HG03565 (cell line): ENCODE results near the gene UBN1.

Experiments used
- ATAC-seq: cut with Tn5 transposase; IDR thresholded peaks from one replicate; pipeline ENCODE4 v1.9.1; 2021; ENCODE audit warnings: mild to moderate bottlenecking, moderate library complexity; ENCODE audit not compliant: unreplicated experiment

The UBN1 gene

DNA sequence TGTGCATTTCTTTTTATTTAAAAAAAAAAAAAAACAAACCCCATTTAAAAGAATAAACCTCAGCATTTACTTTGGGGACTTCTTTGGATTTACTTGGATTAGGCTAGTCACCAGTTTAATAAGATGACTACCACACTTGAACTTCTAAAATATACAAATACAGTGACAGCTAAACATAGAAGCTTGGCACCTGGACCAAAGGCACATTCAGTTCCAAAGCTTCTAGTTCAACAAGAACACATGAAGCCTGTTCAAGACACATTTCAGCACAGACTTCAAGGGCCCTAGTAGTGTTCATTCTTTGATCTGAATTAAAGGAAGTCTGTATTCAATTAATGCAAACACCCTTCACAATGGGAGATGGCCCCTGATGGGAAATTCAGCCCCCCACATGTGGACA is 33.2 kb upstream of the UBN1 start:
- no peak for ATAC-seq

DNA sequence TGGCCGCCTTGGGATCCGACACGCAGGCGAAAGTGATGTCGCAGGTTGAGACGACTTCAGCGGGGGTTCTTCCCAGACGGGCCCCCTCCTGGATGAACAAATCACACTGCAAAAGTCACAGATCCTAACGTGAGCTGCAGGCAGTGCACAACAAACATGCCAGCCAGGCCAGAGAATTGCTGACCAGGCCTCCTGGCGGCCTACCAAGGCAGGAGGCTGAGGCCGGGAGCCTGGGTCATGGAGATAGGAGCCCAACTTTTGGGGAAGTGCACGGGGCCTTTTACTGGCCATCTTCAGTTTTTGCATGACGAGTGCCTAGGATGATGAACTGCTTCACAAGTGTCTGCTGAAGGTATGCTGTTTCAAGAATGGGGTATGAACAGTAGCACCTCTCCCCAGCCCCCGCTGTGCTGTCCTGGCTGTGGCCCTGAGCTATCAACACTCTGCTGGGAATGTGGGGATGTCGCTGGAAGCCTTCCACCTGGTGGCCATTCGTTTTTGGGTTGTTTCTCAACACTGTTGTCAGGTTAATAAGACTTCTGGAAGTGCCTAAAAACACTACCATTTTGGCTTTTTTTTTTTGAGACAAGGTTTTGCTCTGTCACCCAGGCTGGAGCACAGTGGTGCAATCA is 32.6 kb upstream of the UBN1 start:
- no peak for ATAC-seq

DNA sequence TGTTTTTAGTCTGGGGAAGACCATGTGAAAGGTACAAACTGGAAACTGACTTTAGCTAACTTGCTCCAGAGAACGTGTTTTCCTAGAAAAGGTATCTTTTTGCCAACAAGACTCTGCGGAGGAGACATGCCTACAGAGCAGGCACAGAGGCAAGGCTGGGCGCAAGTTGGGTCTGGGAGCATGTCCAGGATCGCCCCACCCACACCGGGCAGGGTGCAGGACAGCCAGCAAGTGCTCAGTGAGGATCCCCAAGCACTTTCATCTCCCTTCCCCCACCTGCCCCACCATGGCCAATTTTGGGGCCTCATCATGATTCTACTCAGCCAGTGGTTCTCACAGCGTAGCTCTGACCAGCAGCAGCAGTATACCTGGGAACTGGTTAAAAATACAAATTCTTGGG is 26.6 kb upstream of the UBN1 start:
- ATAC-seq = no peak

DNA sequence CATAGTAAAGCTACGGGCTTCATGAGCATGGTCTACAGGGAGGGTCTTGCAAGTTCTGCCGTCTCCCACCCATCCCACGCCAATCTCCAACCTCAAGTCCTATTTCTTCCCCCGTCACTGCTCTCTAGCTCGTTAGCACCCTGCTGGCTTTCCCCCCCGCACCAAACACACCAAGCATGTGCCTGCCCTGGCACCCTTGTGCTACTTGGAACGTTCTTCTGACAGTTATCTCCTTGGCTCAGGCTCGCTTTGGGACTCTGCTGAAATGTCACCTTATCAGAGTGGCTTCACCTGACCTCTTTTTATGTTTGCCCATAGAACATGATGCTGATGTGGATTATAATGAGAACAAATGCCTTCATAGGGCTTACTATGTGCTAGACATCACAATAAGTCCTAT is 22.1 kb upstream of the UBN1 start:
- ATAC-seq = no peak

DNA sequence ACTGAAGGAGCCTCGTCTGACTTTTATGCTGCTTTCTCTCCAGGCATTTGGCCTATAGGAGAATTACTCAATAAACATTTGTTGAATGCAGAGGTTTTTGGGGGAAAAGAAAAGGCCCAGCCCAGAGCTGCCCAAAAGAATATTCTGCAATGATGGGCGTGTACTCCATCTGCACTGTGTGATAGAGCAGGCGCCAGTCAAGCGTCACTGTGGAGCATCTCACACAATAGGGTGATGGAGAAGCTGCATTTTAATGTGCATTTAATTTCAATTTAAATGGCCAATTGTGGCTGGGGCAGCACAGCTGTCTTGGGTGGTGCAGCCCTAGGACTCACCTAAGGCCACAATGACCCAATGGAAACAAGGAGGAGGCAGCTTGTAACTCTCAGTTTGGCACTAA is 20.8 kb upstream of the UBN1 start:
- ATAC-seq = no peak

DNA sequence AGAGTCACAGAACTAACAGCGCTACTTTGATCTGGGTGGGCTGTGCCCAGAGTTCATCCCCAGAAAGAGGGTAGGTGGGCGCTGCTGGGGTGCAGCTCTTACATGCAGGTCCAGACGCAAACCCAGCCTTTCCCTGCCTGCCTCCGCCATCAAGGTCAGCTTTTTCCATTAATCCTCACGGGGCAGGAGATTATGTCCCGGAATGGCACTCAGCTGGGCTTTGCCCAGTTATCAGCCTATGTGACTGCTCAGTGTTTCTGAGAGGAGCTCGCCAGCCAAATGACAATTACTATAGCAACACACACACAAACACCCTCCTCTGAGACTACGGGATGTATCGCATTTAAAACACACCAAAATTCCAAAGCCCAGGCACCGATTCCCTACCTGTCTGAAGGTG is 20.3 kb upstream of the UBN1 start:
- ATAC-seq = no peak

DNA sequence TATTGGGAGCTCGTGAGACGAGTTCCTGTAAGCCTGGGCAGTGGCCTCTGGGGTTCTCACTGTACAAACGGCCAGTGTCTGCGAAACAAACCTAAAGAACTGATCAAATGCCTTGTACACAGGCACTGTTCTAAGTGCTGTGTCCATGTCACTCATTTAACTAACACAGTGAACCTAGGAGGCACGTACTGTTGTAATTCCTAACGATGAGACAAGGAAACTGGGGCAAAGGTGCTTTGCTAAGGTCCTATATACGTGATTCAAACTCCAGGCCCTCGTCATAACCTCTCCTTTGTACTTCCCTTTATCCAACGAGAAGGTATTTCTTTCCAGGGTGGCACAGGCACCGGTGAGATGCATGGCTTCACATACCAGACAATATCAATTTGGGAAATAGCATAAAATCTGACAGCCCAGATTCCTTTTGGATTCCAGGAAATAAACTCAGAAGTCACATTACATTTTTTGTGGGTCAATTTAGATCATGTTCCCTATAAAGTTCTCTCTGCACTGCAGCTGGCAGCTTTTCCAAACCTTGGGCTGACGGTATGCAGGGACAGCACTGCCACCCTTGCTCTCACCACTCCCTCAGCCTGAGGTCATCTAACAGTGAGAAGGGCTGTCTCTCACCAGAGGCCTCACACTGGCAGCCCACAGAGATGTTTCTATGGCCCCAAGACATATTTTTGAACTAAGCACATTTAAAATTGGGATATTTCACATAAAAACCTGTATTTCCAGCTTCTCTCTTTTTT is 18.5 kb upstream of the UBN1 start:
- ATAC-seq = no peak

DNA sequence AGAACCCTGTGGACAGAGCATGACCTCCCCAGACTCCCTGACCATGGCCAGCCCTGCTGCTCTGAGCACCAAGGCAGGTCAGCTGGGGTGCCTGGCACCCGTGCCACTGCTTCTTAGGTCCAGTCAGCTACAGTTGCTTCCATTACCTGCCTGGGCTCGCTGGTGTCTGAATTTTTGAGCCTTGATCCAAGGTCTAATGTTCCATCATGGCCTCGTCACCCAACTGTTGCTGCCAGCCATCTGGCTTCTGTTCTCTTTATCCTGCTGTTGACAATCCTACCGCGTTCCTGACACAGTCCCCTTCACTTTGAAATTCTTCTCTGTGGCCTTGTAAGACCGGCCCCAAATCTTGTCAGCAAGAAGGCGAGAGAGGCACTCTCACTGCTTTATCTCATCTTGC is 16.9 kb upstream of the UBN1 start:
- no peak for ATAC-seq

DNA sequence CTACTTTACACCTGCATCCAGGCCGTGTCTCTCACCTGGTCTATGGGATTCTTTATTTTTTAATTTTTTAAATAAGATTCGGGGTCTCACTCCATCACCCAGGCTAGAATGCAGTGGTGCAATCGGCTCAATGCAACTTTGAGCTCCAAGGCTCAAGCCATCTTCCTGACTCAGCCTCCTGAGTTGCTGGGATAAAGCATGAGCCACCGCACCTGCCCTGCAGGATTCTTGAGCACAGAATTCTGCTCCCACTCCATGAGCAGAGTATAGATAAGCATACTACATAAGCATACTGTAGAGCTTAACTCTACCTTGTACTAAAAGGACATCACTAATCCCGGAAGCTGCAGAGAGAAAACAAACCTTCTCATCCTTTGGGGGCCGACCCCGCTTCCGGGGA is 15.7 kb upstream of the UBN1 start:
- no peak for ATAC-seq

DNA sequence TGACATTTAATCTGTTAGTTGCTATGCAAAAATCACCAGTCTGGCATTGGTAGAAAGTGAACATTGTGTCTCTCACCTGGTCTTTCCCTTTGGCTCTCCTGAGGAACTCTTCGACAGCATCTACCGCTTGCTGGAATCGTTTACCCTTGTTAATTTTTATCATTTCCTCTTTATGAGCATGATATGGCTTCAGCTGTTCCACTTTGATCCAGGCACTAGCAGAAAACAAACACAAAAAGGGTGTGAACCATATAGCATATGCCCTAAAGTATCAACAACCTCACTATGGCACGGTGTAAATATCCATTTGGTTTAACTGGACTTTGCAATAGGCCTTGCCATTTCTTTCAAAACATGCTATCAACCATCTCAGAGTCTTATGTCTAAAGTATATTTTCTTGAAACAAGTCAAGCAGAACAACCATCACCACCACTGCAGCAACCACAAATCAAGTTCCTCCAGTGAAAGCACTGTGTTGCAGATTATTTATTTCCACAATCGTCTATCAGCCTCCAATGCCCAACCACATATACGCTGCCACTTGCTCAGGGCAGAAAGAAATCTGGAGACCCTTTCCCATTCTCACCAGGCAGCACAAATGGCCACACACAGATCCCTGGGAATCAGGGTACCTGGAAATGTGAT is 14.5 kb upstream of the UBN1 start:
- no peak for ATAC-seq

DNA sequence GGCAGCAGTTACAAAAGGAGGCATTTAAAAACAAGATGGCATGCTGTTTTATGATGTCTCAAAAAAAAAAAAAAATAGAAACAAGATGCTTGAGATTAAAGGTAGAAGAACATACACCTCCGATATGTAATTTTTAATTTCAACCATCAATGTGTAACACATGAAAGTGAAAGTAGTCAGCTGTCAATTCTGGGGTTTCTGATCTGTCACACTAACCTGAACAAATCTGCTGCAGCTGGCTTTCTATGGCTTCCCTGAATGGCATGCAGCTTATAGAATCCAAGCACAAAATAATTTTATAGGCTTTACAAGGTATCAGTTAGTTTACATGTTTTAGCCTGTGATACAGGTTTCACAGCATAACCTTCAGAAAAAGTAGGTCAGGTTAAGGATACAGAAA is 13.7 kb upstream of the UBN1 start:
- no peak for ATAC-seq

DNA sequence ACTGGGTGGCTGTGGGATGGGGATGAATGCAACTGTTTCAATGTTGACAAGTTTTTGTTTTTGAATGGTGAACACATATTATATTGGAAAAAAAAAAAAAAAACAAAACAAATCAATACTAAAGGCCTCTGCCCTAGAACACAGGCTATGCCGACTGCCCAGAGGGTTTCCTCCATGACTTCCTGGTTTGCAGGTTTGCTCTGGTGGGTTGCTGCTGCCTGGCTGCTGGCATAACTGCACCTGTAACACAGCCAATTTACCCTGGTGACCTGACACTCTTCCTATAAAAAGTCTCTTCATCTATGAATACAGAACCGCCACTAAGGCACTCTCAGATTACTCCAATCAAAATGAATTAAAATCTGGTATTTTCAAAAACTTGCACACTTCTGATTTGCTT is 10.6 kb upstream of the UBN1 start:
- ATAC-seq = no peak

DNA sequence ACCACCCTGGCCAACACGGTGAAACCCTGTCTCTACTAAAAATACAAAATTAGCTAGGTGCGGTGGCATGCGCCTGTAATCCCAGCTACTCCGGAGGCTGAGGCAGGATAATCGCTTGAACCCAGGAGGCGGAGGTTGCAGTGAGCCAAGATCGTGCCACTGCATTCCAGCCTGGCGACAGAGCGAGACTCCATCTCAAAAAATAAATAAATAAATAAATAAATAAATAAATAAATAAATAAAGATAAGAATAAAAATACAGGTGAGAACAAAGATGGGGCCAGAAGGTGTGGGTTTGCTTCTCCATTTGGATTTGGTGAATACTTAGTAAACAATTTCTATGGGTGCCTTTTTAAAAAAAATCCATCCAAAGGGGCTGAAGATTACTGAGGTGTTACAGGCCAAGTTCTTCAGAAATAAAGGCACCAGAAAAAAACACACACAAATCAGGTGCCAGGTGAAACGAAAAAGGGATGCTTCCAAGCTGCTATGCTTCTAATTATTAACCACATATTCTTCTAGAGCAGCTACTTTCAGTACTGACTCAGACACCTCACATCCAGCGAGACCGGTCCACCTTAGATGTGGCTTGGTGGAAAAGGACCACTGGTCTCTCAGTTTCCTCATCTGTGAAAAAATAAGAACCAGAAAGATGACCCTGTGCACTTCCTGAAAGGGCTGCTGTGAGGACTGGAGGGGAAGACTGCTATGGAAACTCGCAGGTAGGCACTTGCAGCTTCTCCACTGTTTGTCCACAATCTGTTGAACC is 9.4 kb upstream of the UBN1 start:
- ATAC-seq = no peak

DNA sequence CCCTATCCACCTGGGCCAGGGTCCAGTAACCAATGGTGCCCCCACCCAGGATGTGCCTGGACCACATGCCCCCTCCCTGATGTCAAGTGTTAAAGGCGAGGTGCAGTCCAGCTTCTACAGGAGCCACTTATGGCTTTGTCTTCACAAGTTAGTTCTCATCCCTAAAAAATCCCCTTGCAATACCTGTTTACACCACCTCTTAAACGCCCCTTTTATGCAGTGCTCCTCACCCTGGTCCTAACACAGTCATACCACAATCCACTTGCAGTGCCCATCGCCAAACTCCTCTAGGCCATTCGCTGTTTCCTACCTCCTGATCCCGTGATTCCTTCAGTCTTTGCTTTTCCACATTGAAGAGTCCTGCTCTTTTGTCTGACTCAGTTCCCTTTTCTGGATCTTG is 7.3 kb upstream of the UBN1 start:
- no peak for ATAC-seq

DNA sequence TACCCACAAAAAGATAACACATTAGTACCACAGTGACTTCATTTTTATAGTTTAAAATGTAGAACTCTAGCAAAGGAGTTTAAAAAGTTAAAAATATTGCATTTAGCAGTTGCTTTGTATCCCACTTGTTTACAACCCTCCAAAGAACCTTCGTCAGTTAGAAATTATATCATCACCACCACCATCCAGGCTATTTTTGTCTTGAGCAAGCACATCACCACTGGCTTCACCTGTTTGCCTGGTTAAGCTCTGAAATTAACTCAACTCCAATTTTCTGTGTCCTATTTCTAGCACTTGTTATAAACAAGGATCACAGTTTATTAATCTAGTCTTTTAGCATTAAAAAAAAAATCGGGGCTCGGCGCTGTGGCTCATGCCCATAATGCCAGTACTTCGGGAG is 6.3 kb upstream of the UBN1 start:
- ATAC-seq = no peak

DNA sequence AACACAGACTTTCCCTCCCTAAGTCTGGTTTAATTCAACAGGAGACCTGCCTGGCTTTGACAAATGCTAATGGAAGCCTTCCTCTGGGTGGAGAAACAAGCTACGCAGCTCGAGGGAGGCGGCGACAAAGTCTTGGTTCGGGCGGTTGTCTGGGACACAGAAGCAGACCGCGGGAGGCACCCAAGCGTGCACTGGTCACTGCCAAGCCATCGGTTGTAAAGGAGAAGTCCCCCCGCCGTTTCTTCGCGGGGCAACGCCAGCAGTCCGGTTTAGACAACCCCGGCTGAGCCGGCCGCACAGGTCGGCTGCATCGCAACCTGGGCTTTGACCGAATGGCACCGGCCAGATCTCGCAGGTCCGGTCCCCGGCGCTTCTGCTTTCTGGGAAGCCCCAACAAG is 779 bp upstream of the UBN1 start:
- ATAC-seq = peak; percentile 14

DNA sequence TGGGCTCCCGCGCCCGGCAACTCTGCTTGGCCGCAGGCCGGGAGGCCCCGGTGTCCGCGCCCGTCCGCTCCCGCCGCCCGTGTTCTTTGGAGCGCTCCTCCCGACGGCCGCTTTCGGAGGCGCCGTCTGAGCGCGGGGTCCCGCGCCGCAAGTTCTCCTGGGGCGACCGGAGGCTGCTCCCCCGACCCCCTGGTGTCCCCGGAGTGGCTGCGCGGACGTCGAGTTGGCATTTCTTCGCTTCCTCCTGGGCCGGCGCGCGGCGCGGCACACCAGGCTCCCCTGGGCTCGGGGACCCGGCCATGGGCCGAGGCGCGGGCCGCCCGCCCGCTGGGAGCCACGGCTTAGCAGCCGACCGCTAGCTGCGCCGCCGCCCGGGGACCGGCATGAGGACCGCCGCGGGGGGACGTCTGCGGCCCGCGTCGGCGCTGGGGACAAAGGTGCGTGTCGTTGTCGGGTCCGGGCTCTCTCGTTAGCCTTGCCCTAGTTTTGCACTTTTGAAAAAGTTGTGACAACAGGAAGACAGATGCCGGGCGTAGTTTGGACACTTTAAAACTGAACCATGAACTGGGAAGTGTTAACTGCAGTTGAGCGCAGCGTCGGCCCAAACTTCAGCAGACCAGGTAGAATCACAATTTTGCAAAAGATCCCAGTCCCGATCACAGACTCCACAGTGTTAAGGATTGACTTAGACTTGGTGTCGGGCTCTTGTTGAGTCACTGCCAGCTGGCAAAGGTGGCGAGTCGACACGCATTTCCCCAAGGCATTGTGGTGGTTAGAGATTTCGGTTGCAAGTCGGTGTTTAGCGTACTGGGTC is 700 bp downstream of the UBN1 start:
- peak; percentile 16 for ATAC-seq

DNA sequence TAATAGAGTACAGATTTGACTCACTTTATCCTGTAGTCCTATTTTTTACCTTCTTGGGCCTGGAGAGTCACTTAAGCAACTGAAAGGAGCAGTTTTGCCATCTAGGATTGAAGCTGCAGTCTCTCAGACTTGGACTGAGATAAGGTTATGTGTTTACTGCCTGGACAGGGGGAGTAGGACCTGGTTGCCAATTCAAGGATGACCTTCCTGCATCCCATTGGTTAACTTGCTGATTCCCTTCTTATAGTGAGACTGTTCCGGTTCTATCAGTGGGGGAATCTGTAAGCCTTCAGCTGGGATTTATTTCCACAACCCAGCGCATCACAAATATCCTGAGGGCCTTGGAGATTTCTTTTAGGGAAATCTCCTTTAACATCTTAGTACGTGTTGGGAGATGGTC is 2.9 kb downstream of the UBN1 start:
- no peak for ATAC-seq

DNA sequence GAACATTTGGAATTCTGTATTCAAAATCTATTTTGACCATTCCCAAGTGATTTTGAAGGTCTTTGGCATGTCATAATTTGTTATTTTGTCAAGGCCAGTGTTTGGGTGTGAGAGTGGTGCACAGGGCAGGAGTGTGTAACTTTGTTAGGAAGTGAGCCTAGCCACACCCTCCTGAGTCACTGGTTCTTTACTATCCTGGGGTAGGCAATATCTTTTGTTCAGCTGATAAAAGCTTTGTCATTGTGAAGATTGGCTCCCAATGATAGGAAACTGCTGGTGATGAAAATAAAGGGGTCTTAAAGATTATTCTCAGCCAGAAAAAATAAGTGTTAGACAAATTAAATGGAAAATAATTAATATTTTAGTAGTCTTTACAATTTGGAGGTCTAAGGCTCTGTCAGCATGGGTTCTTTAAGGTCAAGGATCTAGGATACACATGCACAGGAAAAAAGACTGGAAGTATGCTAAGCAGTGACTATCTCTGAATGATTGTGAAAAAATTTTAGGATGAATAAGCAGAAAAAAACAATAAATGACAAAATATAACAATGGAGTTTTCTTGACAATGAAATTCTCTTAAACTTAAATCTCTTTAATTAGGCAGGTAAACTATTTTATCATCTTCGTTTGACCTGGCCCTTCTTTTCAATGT is 5.1 kb downstream of the UBN1 start:
- ATAC-seq = no peak

DNA sequence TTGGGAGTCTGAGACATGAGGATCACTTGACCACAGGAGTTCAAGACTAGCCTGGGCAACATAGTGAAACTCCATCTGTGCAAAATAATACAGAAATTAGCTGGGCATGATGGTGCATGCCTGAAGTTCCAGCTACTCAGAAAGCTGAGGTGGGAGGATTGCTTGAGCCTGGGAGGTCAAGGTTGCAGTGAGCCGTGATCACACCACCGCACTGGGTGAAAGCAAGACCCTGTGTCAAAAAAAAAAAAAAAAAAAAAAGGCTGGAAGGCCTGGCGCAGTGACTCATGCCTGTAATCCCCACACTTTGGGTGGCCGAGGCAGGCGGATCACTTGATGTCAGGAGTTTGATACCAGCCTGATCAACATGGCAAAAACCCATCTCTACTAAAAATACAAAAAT is 8.1 kb downstream of the UBN1 start:
- ATAC-seq = no peak
